ENCODE measurements around the gene USP25. TPM values are rescaled to one million over a fixed set of nuclear protein-coding genes. Genes with fewer than 3 reads are reported as not detected.

USP25 gene
- total RNA-seq, 1 experiment from 2014 or later, result 26.0 TPM

- H3K9me3 ChIP-seq (ENCODE audit: insufficient read depth, low read depth), result no peaks in the 10 kb centered on the region
- H3K4me3 ChIP-seq, result no peak overlapping the region
- H3F3A ChIP-seq (ENCODE audit: insufficient read depth, low read depth), result no peaks in the 10 kb centered on the region
- TF ChIP-seq EZH2 (IDR thresholded peaks at IDR 0.05; ENCODE audit: low read depth) (no peak), CTCF (conservative IDR thresholded peaks at IDR 0.05) (no peak)
- peaks cover 1% of the 10 kb centered on the region; the same call in 1 of the 2 replicates for H3K4me1 ChIP-seq (replicated peaks; ENCODE audit: insufficient read depth)
- intact Hi-C loops (cut with micrococcal nuclease; ENCODE audit: unreplicated experiment), result no loop called here
- H3K27me3 ChIP-seq (ENCODE audit: insufficient read depth, low read depth), result no peaks in the 10 kb centered on the region
- no peak for DNase-seq
- POLR2A ChIA-PET (ENCODE audit: unreplicated experiment), result no interaction called here
- no peak overlapping the region for H3K27ac ChIP-seq
- H3K79me2 ChIP-seq (ENCODE audit: low read depth), result no peaks in the 10 kb centered on the region
- H3K9me2 ChIP-seq (ENCODE audit: insufficient read depth), result no peaks in the 10 kb centered on the region
- no TSS peak for BruUV-seq (replicated peaks)
- no peak overlapping the region for H2AFZ ChIP-seq
- CTCF ChIA-PET, result no interaction called here
- H4K20me1 ChIP-seq (ENCODE audit: insufficient read depth), result no peaks in the 10 kb centered on the region
- no peak overlapping the region for H3K4me2 ChIP-seq
- H3K36me3 ChIP-seq (ENCODE audit: low read depth), result 0 out of 2 replicates have a peak, but pooled peaks cover 3% of the 10 kb centered on the region
Measured at GRCh38 chr21:15820852-15821379, 91.1 kb downstream of the USP25 start.

GRCh38 chr21:15823486-15824150 is 93.8 kb downstream of the USP25 start:
- no peaks in the 10 kb centered on the region for H3K9me2 ChIP-seq (ENCODE audit: insufficient read depth)
- H3K4me3 ChIP-seq, result no peak overlapping the region
- ChIA-PET POLR2A (ENCODE audit: unreplicated experiment) (no interaction called here), CTCF (no interaction called here)
- DNase-seq, result no peak
- peaks cover 6% of the 10 kb centered on the region; the same call in 1 of the 2 replicates for H3K4me1 ChIP-seq (replicated peaks; ENCODE audit: insufficient read depth)
- H3K4me2 ChIP-seq, result no peak overlapping the region
- H3K36me3 ChIP-seq (ENCODE audit: low read depth), result peaks cover 11% of the 10 kb centered on the region; the same call in 1 of the 2 replicates
- H3K9me3 ChIP-seq (ENCODE audit: insufficient read depth, low read depth), result no peaks in the 10 kb centered on the region
- no peak overlapping the region for H2AFZ ChIP-seq
- no peak overlapping the region for H3K27ac ChIP-seq
- intact Hi-C loops (cut with micrococcal nuclease; ENCODE audit: unreplicated experiment), result no loop called here
- no peaks in the 10 kb centered on the region for H4K20me1 ChIP-seq (ENCODE audit: insufficient read depth)
- TF ChIP-seq CTCF (conservative IDR thresholded peaks at IDR 0.05) (no peak), EZH2 (IDR thresholded peaks at IDR 0.05; ENCODE audit: low read depth) (no peak)
- no peaks in the 10 kb centered on the region for H3K79me2 ChIP-seq (ENCODE audit: low read depth)
- 0 out of 2 replicates have a peak, but pooled peaks cover 3% of the 10 kb centered on the region for H3F3A ChIP-seq (ENCODE audit: insufficient read depth, low read depth)
- no peaks in the 10 kb centered on the region for H3K27me3 ChIP-seq (ENCODE audit: insufficient read depth, low read depth)
- BruUV-seq (replicated peaks), result no TSS peak

GRCh38 chr21:15825700-15826099 is 95.9 kb downstream of the USP25 start:
- ChIA-PET CTCF (no interaction called here), POLR2A (ENCODE audit: unreplicated experiment) (no interaction called here)
- no peak overlapping the region for H2AFZ ChIP-seq
- no peaks in the 10 kb centered on the region for H3K79me2 ChIP-seq (ENCODE audit: low read depth)
- H3K36me3 ChIP-seq (ENCODE audit: low read depth), result peaks cover 11% of the 10 kb centered on the region; the same call in 1 of the 2 replicates
- no peak for TF ChIP-seq CTCF (conservative IDR thresholded peaks at IDR 0.05)
- TF ChIP-seq EZH2 (IDR thresholded peaks at IDR 0.05; ENCODE audit: low read depth), result no peak
- H3F3A ChIP-seq (ENCODE audit: insufficient read depth, low read depth), result peaks cover 3% of the 10 kb centered on the region; the same call in 1 of the 2 replicates
- H3K9me2 ChIP-seq (ENCODE audit: insufficient read depth), result no peaks in the 10 kb centered on the region
- H3K4me2 ChIP-seq, result no peak overlapping the region
- peak overlapping the region; percentile 20; the same call in 1 of the 2 replicates for H3K27ac ChIP-seq
- H3K4me3 ChIP-seq, result no peak overlapping the region
- H4K20me1 ChIP-seq (ENCODE audit: insufficient read depth), result no peaks in the 10 kb centered on the region
- intact Hi-C loops (cut with micrococcal nuclease; ENCODE audit: unreplicated experiment), result loop anchor here (2.0 to 5.0 kb wide), 2 partner anchors 233 to 338 kb away; no protein-coding TSS in a partner anchor
- DNase-seq, result no peak
- H3K9me3 ChIP-seq (ENCODE audit: insufficient read depth, low read depth), result no peaks in the 10 kb centered on the region
- BruUV-seq (replicated peaks), result no TSS peak
- H3K4me1 ChIP-seq (replicated peaks; ENCODE audit: insufficient read depth), result peaks cover 6% of the 10 kb centered on the region; the same call in 1 of the 2 replicates
- H3K27me3 ChIP-seq (ENCODE audit: insufficient read depth, low read depth), result no peaks in the 10 kb centered on the region

Measured in PC-9 (cell line).